WERI-Rb-1 (cell line): ENCODE results near the gene NKAIN2.

ENCODE experiments used
- DNase-seq: peaks from one replicate; pipeline ENCODE4 v3.0.0-alpha.2; 2020
- H3K27ac ChIP-seq: fragments of 250-450 bp; sonication (Bioruptor Pico); 2 replicates; pipeline ENCODE4 v1.5.1; 2020; ENCODE audit warnings: mild to moderate bottlenecking, moderate library complexity
- H3K27me3 ChIP-seq: fragments of 250-450 bp; sonication (Bioruptor Pico); 2 replicates; pipeline ENCODE4 v1.5.1; 2021; ENCODE audit warnings: mild to moderate bottlenecking, low read depth, moderate library complexity; ENCODE audit not compliant: insufficient read depth, severe bottlenecking
- H3K36me3 ChIP-seq: fragments of 250-450 bp; sonication (Bioruptor Pico); 2 replicates; pipeline ENCODE4 v1.5.1; 2020; ENCODE audit warnings: mild to moderate bottlenecking, moderate library complexity
- H3K4me3 ChIP-seq: 2 replicates; pipeline ENCODE4 v1.5.1; 2011; ENCODE audit warnings: low read depth, mild to moderate bottlenecking, control low read depth, low read length
- H3K9me3 ChIP-seq: fragments of 250-450 bp; sonication (Bioruptor Pico); 2 replicates; pipeline ENCODE4 v1.5.1; 2021; ENCODE audit warnings: mild to moderate bottlenecking, moderate library complexity; ENCODE audit not compliant: severe bottlenecking
- TF ChIP-seq, protein P1 (sequence below): IDR thresholded peaks from 2 replicates; pipeline ENCODE4 v1.5.1; 2011; ENCODE audit warnings: low read depth, mild to moderate bottlenecking, control low read depth, inconsistent platforms, low read length

Gene NKAIN2

DNA sequence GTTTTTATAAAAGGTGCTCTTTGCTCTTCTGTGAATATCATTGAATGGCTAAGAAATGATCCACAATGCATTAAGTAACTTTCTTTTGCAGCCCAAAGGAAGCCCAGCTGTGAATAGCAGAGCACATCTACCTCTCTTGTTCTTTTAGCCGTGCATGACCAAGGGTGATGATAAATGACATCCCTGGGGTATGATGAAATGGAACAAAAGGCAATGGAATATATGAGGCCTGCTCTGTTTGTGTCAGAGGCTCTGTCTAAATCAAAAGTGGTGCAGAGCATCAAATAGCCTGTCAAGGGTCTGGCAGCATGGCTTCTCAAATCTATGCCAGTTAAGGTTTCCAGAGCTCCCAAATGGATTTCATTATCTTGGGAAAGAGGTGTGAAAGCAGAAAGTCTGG lies 796.0 kb downstream of the NKAIN2 start:
- TF ChIP-seq, protein P1, sequence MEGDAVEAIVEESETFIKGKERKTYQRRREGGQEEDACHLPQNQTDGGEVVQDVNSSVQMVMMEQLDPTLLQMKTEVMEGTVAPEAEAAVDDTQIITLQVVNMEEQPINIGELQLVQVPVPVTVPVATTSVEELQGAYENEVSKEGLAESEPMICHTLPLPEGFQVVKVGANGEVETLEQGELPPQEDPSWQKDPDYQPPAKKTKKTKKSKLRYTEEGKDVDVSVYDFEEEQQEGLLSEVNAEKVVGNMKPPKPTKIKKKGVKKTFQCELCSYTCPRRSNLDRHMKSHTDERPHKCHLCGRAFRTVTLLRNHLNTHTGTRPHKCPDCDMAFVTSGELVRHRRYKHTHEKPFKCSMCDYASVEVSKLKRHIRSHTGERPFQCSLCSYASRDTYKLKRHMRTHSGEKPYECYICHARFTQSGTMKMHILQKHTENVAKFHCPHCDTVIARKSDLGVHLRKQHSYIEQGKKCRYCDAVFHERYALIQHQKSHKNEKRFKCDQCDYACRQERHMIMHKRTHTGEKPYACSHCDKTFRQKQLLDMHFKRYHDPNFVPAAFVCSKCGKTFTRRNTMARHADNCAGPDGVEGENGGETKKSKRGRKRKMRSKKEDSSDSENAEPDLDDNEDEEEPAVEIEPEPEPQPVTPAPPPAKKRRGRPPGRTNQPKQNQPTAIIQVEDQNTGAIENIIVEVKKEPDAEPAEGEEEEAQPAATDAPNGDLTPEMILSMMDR = no peak
- no peak for DNase-seq
- Histone ChIP-seq H3K4me3 (no peak overlapping the region), H3K9me3 (no peaks in the 10 kb centered on the region), H3K27me3 (no peaks in the 10 kb centered on the region), H3K27ac (no peak overlapping the region), H3K36me3 (no peaks in the 10 kb centered on the region)

DNA sequence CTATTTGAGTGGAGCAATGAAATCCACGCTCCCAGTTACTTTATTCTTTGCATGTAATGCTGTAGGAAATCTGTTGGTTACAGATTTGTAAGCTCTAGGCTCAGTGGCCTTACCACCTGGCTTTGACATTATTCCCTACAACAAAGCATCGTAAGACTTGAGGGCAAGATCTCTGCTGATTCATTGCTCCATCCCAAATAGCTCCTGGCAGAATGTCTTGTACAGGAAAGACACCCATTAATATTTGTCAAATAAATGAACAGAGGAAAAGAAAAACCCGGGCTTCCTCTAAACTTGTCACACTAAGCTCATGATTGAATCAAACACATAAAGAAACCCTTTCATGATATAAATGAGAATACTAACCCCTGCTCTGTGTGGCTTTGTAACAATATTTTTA lies 801.1 kb downstream of the NKAIN2 start:
- H3K36me3 ChIP-seq = no peaks in the 10 kb centered on the region
- TF ChIP-seq, protein P1 = no peak
- DNase-seq = no peak

DNA sequence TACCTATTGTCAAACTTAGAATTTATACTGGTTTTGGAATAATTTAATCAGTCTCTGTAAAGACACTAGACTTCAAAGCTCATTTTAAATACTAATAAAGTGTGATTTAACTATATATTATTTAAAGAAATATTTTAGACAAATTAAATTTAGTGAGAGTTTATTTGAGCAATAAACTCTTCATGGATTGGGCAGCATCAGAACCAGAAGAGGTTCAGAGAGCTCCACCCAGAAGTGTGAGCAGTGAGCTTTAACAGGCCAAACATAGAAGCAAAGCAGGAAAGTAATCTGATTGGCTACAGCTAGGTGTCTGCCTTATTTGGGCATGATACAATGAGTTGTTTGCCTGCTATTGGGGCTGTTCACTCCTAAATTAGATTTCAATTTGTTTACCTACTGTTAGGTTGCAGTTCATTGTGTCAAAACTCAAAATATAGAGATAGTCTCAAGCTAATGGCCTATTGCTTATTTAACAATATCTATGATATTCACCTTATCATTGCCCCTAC lies 803.5 kb downstream of the NKAIN2 start:
- no peaks in the 10 kb centered on the region for H3K9me3 ChIP-seq
- TF ChIP-seq, protein P1 = no peak
- DNase-seq = no peak
- H3K27ac ChIP-seq = no peak overlapping the region
- H3K27me3 ChIP-seq = no peaks in the 10 kb centered on the region
- H3K4me3 ChIP-seq = no peak overlapping the region
- no peaks in the 10 kb centered on the region for H3K36me3 ChIP-seq

More for the DNA sequence above, 801.1 kb downstream of the NKAIN2 start:
- no peaks in the 10 kb centered on the region for H3K27me3 ChIP-seq
- H3K4me3 ChIP-seq = no peak overlapping the region
- H3K27ac ChIP-seq = no peak overlapping the region
- H3K9me3 ChIP-seq = no peaks in the 10 kb centered on the region

DNA sequence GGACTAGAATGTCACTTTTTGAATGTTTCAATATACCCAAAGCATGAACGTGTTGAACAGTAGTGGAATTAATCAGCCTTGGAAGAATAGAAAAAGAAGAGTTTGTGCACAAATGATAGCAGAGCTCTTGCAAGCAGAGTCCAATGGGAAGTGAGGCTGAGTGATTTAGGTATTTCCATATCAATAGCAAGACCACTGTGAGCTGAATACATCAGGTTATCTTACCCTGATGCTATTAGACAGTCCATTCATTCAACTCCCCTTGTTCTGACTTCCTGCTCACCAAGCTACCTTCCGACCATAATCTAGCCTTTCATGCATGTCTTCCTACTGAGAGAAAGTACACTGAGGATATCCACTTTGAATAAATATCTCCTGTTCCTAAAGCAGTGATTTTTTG lies 809.4 kb downstream of the NKAIN2 start:
- Histone ChIP-seq H3K27ac (no peak overlapping the region), H3K9me3 (no peaks in the 10 kb centered on the region), H3K4me3 (no peak overlapping the region), H3K36me3 (no peaks in the 10 kb centered on the region), H3K27me3 (no peaks in the 10 kb centered on the region)
- TF ChIP-seq, protein P1 = no peak
- no peak for DNase-seq

DNA sequence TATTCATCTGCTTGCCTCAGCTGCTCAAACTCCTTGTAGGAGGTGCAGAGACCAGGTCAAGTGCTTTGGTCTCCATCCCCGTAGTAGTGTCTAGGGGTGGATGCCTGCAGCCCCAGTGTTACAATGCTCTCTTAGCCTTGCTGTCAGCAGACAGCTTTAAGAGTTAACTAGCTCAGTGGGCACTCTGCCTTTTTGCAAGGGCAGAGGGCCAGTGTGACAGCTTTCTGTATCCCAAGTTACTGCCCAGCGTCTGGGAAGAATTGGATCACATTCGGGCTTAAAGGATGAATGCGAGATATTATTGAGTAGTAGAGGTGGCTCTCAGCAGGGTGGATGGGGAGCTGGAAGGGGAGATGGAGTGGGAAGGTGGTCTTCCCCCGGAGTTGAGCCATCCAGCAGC lies 818.7 kb downstream of the NKAIN2 start:
- H3K27ac ChIP-seq = no peak overlapping the region
- peaks cover 5% of the 10 kb centered on the region for H3K27me3 ChIP-seq
- H3K4me3 ChIP-seq = no peak overlapping the region
- H3K36me3 ChIP-seq = no peaks in the 10 kb centered on the region
- no peaks in the 10 kb centered on the region for H3K9me3 ChIP-seq
- TF ChIP-seq, protein P1 = no peak
- DNase-seq = no peak

DNA sequence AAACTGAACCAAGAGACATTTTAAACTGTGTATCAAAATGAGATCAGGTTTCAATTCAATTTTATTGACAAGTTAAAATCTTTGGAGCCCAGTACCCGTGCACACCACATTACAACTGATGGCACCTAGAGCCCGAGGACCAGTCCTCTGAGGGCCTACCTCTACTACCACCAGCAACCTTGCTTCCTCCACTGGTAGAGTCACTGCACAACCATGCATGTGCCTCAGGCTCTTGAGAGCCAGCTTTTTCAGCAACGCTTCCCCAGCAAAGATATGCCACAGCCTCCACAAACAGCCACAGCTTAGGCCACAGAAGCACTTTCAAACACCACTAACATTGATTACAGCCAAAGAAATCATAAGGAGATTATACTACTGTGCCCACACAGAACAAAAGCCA lies 830.0 kb downstream of the NKAIN2 start:
- H3K27ac ChIP-seq = no peak overlapping the region
- TF ChIP-seq, protein P1 = no peak
- H3K4me3 ChIP-seq = no peak overlapping the region
- no peaks in the 10 kb centered on the region for H3K9me3 ChIP-seq
- peaks cover 30% of the 10 kb centered on the region for H3K27me3 ChIP-seq
- H3K36me3 ChIP-seq = no peaks in the 10 kb centered on the region
- DNase-seq = no peak
